Spleen (tissue), 7 donors: ENCODE results near the gene SV2C.

Experiments used
- POLR2A ChIP-seq, 3 donors: fragments of 450-650 bp; IDR thresholded peaks; one replicate each; pipeline ENCODE4 v1.5.1; 2017; ENCODE audit warnings: antibody characterized with exemption in 3 of 3, mild to moderate bottlenecking in 1 of 3
- POLR2AphosphoS5 ChIP-seq, 3 donors: sonication (generic); formaldehyde crosslinking; IDR thresholded peaks; one replicate each; pipeline ENCODE4 v1.5.1; 2017; ENCODE audit warnings: antibody characterized with exemption in 3 of 3
- TF ChIP-seq, protein P1 (sequence below), 11 experiments: fragments of 200-600 bp in 7 of 11; fragments of 450-650 bp in 4 of 11; sonication (generic) in 4 of 11; IDR thresholded peaks in 8 of 11; conservative IDR thresholded peaks in 3 of 11; 1 replicate in 7 of 11; 2 replicates in 4 of 11; pipeline versions ENCODE4 v1.4.0 to v1.8.0; 2016 to 2021; ENCODE audit warnings: antibody characterized with exemption in 11 of 11, inconsistent platforms in 4 of 11, mild to moderate bottlenecking in 1 of 11
- donor health status: DM: no; HTN: no; CAD: no; lungs with moderate emphysema.
- donor health status: DM: no; HTN: no; CAD: no.
- donor health status: DM: no; HTN: no; CAD: no.

- TF ChIP-seq, protein P1, sequence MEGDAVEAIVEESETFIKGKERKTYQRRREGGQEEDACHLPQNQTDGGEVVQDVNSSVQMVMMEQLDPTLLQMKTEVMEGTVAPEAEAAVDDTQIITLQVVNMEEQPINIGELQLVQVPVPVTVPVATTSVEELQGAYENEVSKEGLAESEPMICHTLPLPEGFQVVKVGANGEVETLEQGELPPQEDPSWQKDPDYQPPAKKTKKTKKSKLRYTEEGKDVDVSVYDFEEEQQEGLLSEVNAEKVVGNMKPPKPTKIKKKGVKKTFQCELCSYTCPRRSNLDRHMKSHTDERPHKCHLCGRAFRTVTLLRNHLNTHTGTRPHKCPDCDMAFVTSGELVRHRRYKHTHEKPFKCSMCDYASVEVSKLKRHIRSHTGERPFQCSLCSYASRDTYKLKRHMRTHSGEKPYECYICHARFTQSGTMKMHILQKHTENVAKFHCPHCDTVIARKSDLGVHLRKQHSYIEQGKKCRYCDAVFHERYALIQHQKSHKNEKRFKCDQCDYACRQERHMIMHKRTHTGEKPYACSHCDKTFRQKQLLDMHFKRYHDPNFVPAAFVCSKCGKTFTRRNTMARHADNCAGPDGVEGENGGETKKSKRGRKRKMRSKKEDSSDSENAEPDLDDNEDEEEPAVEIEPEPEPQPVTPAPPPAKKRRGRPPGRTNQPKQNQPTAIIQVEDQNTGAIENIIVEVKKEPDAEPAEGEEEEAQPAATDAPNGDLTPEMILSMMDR (IDR thresholded peaks at IDR 0.05 in 8 of 11, conservative IDR thresholded peaks at IDR 0.05 in 3 of 11): no peak
- TF ChIP-seq POLR2A (IDR thresholded peaks at IDR 0.05) (no peak), POLR2AphosphoS5 (IDR thresholded peaks at IDR 0.05) (peak in 1 of 3 donors; percentile 43)
These were observed 318.6 kb downstream of the SV2C start for GRCh38 chr5:76401801-76402250.
